ENCODE results near the gene ADORA2A.
A peak's percentile ranks its signal among the peaks of the same experiment; 100 is the strongest.

Gene ADORA2A

GRCh38 chr22:24433001-24433827, 5.8 kb downstream of the ADORA2A start:
- no peak for DNase-seq (ENCODE audit: low read depth in 2 of 2)

- DNase-seq (ENCODE audit: low read depth in 2 of 2), result peak; percentile 41 to 54
These were observed 6.5 kb downstream of the ADORA2A start for GRCh38 chr22:24433828-24434470.

GRCh38 chr22:24434471-24435322, 7.3 kb downstream of the ADORA2A start:
- DNase-seq (ENCODE audit: low read depth in 2 of 2), result peak; percentile 70 to 79

- DNase-seq (ENCODE audit: low read depth in 2 of 2), result no peak
These were observed 7.9 kb downstream of the ADORA2A start for GRCh38 chr22:24435323-24435645.

- DNase-seq (ENCODE audit: low read depth in 2 of 2), result no peak
These were observed 8.5 kb downstream of the ADORA2A start for GRCh38 chr22:24435861-24436371.

- DNase-seq (ENCODE audit: low read depth in 2 of 2), result no peak
These were observed 9.2 kb downstream of the ADORA2A start for GRCh38 chr22:24436553-24436952.

GRCh38 chr22:24437091-24437490, 9.7 kb downstream of the ADORA2A start:
- no peak for DNase-seq (ENCODE audit: low read depth in 2 of 2)

GRCh38 chr22:24437741-24438328, 10.4 kb downstream of the ADORA2A start:
- no peak for DNase-seq (ENCODE audit: low read depth in 2 of 2)

- no peak for DNase-seq (ENCODE audit: low read depth in 2 of 2)
These were observed 12.9 kb downstream of the ADORA2A start for GRCh38 chr22:24440270-24440717.

GRCh38 chr22:24440718-24441405, 13.5 kb downstream of the ADORA2A start:
- no peak for DNase-seq (ENCODE audit: low read depth in 2 of 2)

- DNase-seq (ENCODE audit: low read depth in 2 of 2), result no peak
These were observed 14.3 kb downstream of the ADORA2A start for GRCh38 chr22:24441406-24442351.

- no peak for DNase-seq (ENCODE audit: low read depth in 2 of 2)
These were observed 14.9 kb downstream of the ADORA2A start for GRCh38 chr22:24442352-24442744.

GRCh38 chr22:24443668-24444067, 16.3 kb downstream of the ADORA2A start:
- DNase-seq (ENCODE audit: low read depth in 2 of 2), result no peak

- no peak for DNase-seq (ENCODE audit: low read depth in 2 of 2)
These were observed 16.9 kb downstream of the ADORA2A start for GRCh38 chr22:24444251-24444650.

- DNase-seq (ENCODE audit: low read depth in 2 of 2), result no peak
These were observed 17.5 kb downstream of the ADORA2A start for GRCh38 chr22:24444729-24445466.

GRCh38 chr22:24445481-24446259, 18.3 kb downstream of the ADORA2A start:
- no peak for DNase-seq (ENCODE audit: low read depth in 2 of 2)

- no peak for DNase-seq (ENCODE audit: low read depth in 2 of 2)
These were observed 18.8 kb downstream of the ADORA2A start for GRCh38 chr22:24446260-24446611.

- no peak for DNase-seq (ENCODE audit: low read depth in 2 of 2)
These were observed 23.2 kb downstream of the ADORA2A start for GRCh38 chr22:24450610-24451009.

GRCh38 chr22:24451162-24451561, 23.8 kb downstream of the ADORA2A start:
- DNase-seq (ENCODE audit: low read depth in 2 of 2), result no peak
